Retinal pigment epithelial cell (primary cell): ENCODE measurements around the gene GOLGA8J.
"Not testable (repeated sequence)": the region's sequence is repeated elsewhere in the genome, so short reads cannot be mapped to it uniquely, and the experiment has no call there.

Source experiments
- DNase-seq: peaks from one replicate; pipeline ENCODE4 v3.0.0-alpha.2; 2010; ENCODE audit warnings: low read depth
- H3K4me3 ChIP-seq: 2 replicates; pipeline ENCODE4 v1.5.1; 2011; ENCODE audit warnings: mild to moderate bottlenecking, low read length, control low read depth, moderate library complexity

GOLGA8J gene

DNA sequence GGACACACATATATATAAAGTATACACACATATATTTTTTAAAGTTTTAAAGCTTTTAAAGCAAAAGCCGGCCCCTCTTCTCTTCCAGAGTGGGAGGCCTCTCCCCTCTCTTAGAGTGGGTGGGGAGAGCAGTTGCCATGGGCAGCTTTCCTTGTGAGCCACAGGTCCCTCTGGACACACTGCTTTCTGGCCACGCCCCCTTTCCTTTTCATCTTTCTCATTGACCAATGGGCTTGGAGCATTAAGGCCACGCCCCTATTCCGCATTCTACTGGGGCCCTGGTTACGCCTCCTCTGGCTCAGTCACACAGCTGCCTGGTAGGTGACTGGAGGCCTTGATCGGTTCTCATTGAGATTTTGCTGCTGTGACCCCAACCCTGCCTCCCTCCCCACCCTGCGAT lies 52.0 kb downstream of the GOLGA8J start, which contains the start of gene GOLGA8T:
GOLGA8T (plus strand) TSS at position 301 of the 400 bp plus-strand sequence; CDS start at position 399, 98 bp downstream.
- DNase-seq, H3K4me3 ChIP-seq: not testable (repeated sequence)
